Upper lobe of right lung (tissue), 1 donor: ENCODE results near the gene C22orf31. TPM values are rescaled to one million over a fixed set of nuclear protein-coding genes. Genes with fewer than 3 reads are reported as not detected.
"Not testable (repeated sequence)": the region's sequence is repeated elsewhere in the genome, so short reads cannot be mapped to it uniquely, and the experiment has no call there.

Experiments
- ATAC-seq: fragments of 200-7000 bp; cut with Tn5 transposase; one replicate; pipeline ENCODE4 v1.9.1; 2020; ENCODE audit warnings: mild to moderate bottlenecking, moderate library complexity
- DNase-seq: peaks from one replicate; pipeline ENCODE4 v3.0.0-alpha.2; 2020
- H3K27ac ChIP-seq: fragments of 200-600 bp; one replicate; pipeline ENCODE4 v1.8.0; 2022
- H3K27me3 ChIP-seq: fragments of 200-600 bp; one replicate; pipeline ENCODE4 v1.8.0; 2022; ENCODE audit warnings: mild to moderate bottlenecking
- H3K36me3 ChIP-seq: fragments of 200-600 bp; one replicate; pipeline ENCODE4 v1.8.0; 2022
- H3K4me1 ChIP-seq: fragments of 200-600 bp; one replicate; pipeline ENCODE4 v1.8.0; 2022
- H3K4me3 ChIP-seq: fragments of 200-600 bp; one replicate; pipeline ENCODE4 v1.8.0; 2022; ENCODE audit warnings: mild to moderate bottlenecking
- H3K9me3 ChIP-seq: fragments of 200-600 bp; one replicate; pipeline ENCODE4 v1.8.0; 2022
- CTCF ChIP-seq: fragments of 200-600 bp; IDR thresholded peaks from one replicate; pipeline ENCODE4 v1.8.0; 2022; ENCODE audit warnings: antibody characterized with exemption
- intact Hi-C: fragments of 100-400 bp; cut with DNase I; formaldehyde crosslinking; loops from one replicate; pipeline ENCODE4 v1.11.0; 2022
- total RNA-seq: library from RNA; stranded (reverse); fragmentation: NEBNext Ultra II Directional; extraction: Animal tissue kit (Norgen Biotek cat#: 25700); gene quantifications from one replicate; pipeline ENCODE4 v1.2.1, GENCODE V29; 2021
- donor health status: DM: no; HTN: yes; CAD: no; lungs with severe emphysema.

The C22orf31 gene
- total RNA-seq, 1 donor from 2014 or later = not detected

- no peak for DNase-seq
- peak; percentile 99 for TF ChIP-seq CTCF
- Histone ChIP-seq H3K4me1 (peaks cover 21% of the 10 kb centered on the region), H3K4me3 (no peak overlapping the region), H3K9me3 (no peaks in the 10 kb centered on the region), H3K27me3 (no peaks in the 10 kb centered on the region), H3K27ac (no peak overlapping the region), H3K36me3 (no peaks in the 10 kb centered on the region)
- ATAC-seq = peak; percentile 92
- intact Hi-C loops = loop anchor here (5.0 kb wide), 1 partner anchor 188 kb away; no protein-coding TSS in a partner anchor
Measured at GRCh38 chr22:29040385-29041275, 21.0 kb downstream of the C22orf31 start.

- DNase-seq, H3K27me3 ChIP-seq, H3K36me3 ChIP-seq, H3K4me3 ChIP-seq, H3K9me3 ChIP-seq, H3K27ac ChIP-seq, ATAC-seq: not testable (repeated sequence)
- H3K4me1 ChIP-seq = peaks cover 21% of the 10 kb centered on the region
- intact Hi-C loops = loop anchor here (5.0 kb wide), 1 partner anchor 187 kb away; no protein-coding TSS in a partner anchor
Measured at GRCh38 chr22:29039684-29040083, 21.9 kb downstream of the C22orf31 start.

GRCh38 chr22:29039148-29039547, 22.5 kb downstream of the C22orf31 start:
- no peaks in the 10 kb centered on the region for H3K9me3 ChIP-seq
- no peak for TF ChIP-seq CTCF
- H3K27ac ChIP-seq = no peak overlapping the region
- intact Hi-C loops = no loop called here
- no peaks in the 10 kb centered on the region for H3K27me3 ChIP-seq
- H3K4me1 ChIP-seq = peaks cover 18% of the 10 kb centered on the region
- H3K4me3 ChIP-seq = no peak overlapping the region
- H3K36me3 ChIP-seq = no peaks in the 10 kb centered on the region
- ATAC-seq (no peak), DNase-seq (no peak)

GRCh38 chr22:29037340-29037932, 24.2 kb downstream of the C22orf31 start:
- Histone ChIP-seq H3K4me3 (no peak overlapping the region), H3K27me3 (no peaks in the 10 kb centered on the region), H3K4me1 (peaks cover 16% of the 10 kb centered on the region), H3K36me3 (no peaks in the 10 kb centered on the region), H3K9me3 (no peaks in the 10 kb centered on the region), H3K27ac (no peak overlapping the region)
- ATAC-seq (no peak), DNase-seq (no peak)
- TF ChIP-seq CTCF = no peak
- intact Hi-C loops = no loop called here

DNA sequence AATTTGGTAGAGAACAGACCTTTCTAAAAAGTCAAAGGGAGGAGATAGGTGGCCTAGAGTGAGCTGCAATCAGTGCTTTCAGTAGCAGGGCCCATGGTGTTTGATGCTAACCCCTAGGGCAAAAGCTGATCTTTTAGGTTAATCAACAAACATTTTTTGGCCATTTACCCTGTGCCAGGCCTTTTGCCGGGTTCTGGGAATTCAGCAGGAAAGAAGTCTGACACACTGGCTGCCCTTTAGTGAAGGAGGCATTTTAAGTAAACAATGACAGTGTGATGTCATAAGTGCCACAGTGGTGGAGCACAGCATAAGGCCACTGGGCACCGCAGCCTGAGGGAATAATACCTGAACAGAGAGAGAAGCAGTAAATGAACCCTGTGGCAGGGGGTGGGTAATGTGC, 29.0 kb downstream of the C22orf31 start:
- no peaks in the 10 kb centered on the region for H3K27me3 ChIP-seq
- no peaks in the 10 kb centered on the region for H3K36me3 ChIP-seq
- H3K4me1 ChIP-seq = peaks cover 35% of the 10 kb centered on the region
- H3K4me3 ChIP-seq = no peak overlapping the region
- intact Hi-C loops = no loop called here
- peak; percentile 44 for ATAC-seq
- H3K27ac ChIP-seq = peak overlapping the region; percentile 85
- no peak for DNase-seq
- no peaks in the 10 kb centered on the region for H3K9me3 ChIP-seq
- TF ChIP-seq CTCF = no peak

- Histone ChIP-seq H3K27me3 (no peaks in the 10 kb centered on the region), H3K9me3 (no peaks in the 10 kb centered on the region), H3K4me1 (peaks cover 35% of the 10 kb centered on the region), H3K36me3 (no peaks in the 10 kb centered on the region), H3K27ac (peak overlapping the region; percentile 85), H3K4me3 (no peak overlapping the region)
- DNase-seq = no peak
- intact Hi-C loops = no loop called here
- no peak for ATAC-seq
- TF ChIP-seq CTCF = no peak
Measured at GRCh38 chr22:29032014-29032475, 29.6 kb downstream of the C22orf31 start.
